Glutamatergic neuron (in vitro differentiated cells): ENCODE results near the gene ARF1. TPM values are rescaled to one million over a fixed set of nuclear protein-coding genes. Genes with fewer than 3 reads are reported as not detected.

Source experiments
- DNase-seq: peaks from one replicate; pipeline ENCODE4 v3.0.0; 2022
- H3K27ac Mint-ChIP-seq: one replicate; pipeline ENCODE4 v1.8.0; 2020; ENCODE audit warnings: mild to moderate bottlenecking, mixed read lengths, inconsistent platforms; ENCODE audit not compliant: unreplicated experiment
- H3K27me3 Mint-ChIP-seq: one replicate; pipeline ENCODE4 v1.8.0; 2020; ENCODE audit warnings: mild to moderate bottlenecking, moderate library complexity, mixed read lengths, inconsistent platforms; ENCODE audit not compliant: unreplicated experiment
- H3K36me3 Mint-ChIP-seq: one replicate; pipeline ENCODE4 v1.8.0; 2020; ENCODE audit warnings: mild to moderate bottlenecking, mixed read lengths, inconsistent platforms; ENCODE audit not compliant: unreplicated experiment
- H3K4me1 Mint-ChIP-seq: one replicate; pipeline ENCODE4 v1.8.0; 2020; ENCODE audit warnings: mild to moderate bottlenecking, low read depth, mixed read lengths, inconsistent platforms; ENCODE audit not compliant: unreplicated experiment
- H3K4me3 Mint-ChIP-seq: one replicate; pipeline ENCODE4 v1.8.0; 2020; ENCODE audit warnings: mild to moderate bottlenecking, mixed read lengths, inconsistent platforms; ENCODE audit not compliant: unreplicated experiment
- H3K9me3 Mint-ChIP-seq: one replicate; pipeline ENCODE4 v1.8.0; 2020; ENCODE audit warnings: mild to moderate bottlenecking, moderate library complexity, mixed read lengths, inconsistent platforms; ENCODE audit not compliant: unreplicated experiment
- CTCF ChIP-seq: fragments of 200-600 bp; sonication (generic); IDR thresholded peaks from one replicate; pipeline ENCODE4 v1.5.0; 2021; ENCODE audit not compliant: partially characterized antibody, unreplicated experiment
- total RNA-seq: library from RNA; stranded (reverse); fragmentation: NEBNext Ultra II Directional; extraction: Animal tissue kit (Norgen Biotek cat#: 25700); gene quantifications from one replicate; pipeline ENCODE4 v1.2.1, GENCODE V29; 2021; ENCODE audit not compliant: unreplicated experiment

ARF1 gene
- total RNA-seq, 1 donor from 2014 or later: 222 TPM

- DNase-seq: peak; percentile 10
- Mint-ChIP-seq H3K4me3 (no peak overlapping the region), H3K4me1 (no peaks in the 10 kb centered on the region), H3K36me3 (peaks cover 10% of the 10 kb centered on the region), H3K27me3 (peaks cover 21% of the 10 kb centered on the region), H3K9me3 (peaks cover 8% of the 10 kb centered on the region), H3K27ac (no peak overlapping the region)
- no peak for TF ChIP-seq CTCF
Observed at GRCh38 chr1:228062812-228063211, 19.7 kb upstream of the ARF1 start.

- Mint-ChIP-seq H3K4me3 (no peak overlapping the region), H3K4me1 (no peaks in the 10 kb centered on the region), H3K9me3 (peaks cover 4% of the 10 kb centered on the region), H3K36me3 (peaks cover 5% of the 10 kb centered on the region), H3K27ac (no peak overlapping the region), H3K27me3 (peaks cover 16% of the 10 kb centered on the region)
- DNase-seq: peak; percentile 9
- TF ChIP-seq CTCF: no peak
Observed at GRCh38 chr1:228063251-228064191, 19.0 kb upstream of the ARF1 start.

GRCh38 chr1:228064296-228064695 is 18.2 kb upstream of the ARF1 start:
- no peak overlapping the region for H3K4me3 Mint-ChIP-seq
- H3K36me3 Mint-ChIP-seq: peaks cover 4% of the 10 kb centered on the region
- no peaks in the 10 kb centered on the region for H3K4me1 Mint-ChIP-seq
- DNase-seq: peak; percentile 10
- peaks cover 15% of the 10 kb centered on the region for H3K27me3 Mint-ChIP-seq
- no peak for TF ChIP-seq CTCF
- H3K27ac Mint-ChIP-seq: no peak overlapping the region
- H3K9me3 Mint-ChIP-seq: peaks cover 4% of the 10 kb centered on the region

- H3K4me1 Mint-ChIP-seq: no peaks in the 10 kb centered on the region
- H3K27me3 Mint-ChIP-seq: peaks cover 12% of the 10 kb centered on the region
- peak; percentile 10 for DNase-seq
- no peak overlapping the region for H3K4me3 Mint-ChIP-seq
- peaks cover 4% of the 10 kb centered on the region for H3K9me3 Mint-ChIP-seq
- no peak overlapping the region for H3K27ac Mint-ChIP-seq
- TF ChIP-seq CTCF: no peak
- peaks cover 4% of the 10 kb centered on the region for H3K36me3 Mint-ChIP-seq
Observed at GRCh38 chr1:228064741-228065542, 17.6 kb upstream of the ARF1 start.
